ENCODE results near the gene KCND3. TPM values are rescaled to one million over a fixed set of nuclear protein-coding genes. Genes with fewer than 3 reads are reported as not detected.

Gene KCND3
- total RNA-seq, 4 donors from 2014 or later: 0.35 to 4.1 (median 0.90) TPM

DNA sequence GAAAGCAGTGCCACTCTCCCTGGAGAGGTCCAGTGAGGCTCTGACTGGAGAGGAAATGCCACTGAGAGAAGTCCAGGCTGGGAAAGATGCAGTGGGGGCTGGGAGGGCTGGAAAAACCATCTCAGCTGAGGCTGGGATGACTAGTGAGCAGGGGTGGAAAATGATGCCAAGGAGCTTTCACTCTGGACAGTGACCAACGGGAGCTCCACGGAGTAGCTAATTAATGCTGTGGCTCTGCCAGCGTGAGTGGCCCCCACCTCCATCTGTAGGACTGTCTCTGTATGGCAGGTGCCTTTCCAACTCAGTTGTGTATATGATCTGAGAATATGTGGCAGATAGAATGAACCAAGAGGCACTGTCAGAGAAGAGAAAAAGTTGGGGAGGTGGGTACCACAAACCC, 147.1 kb downstream of the KCND3 start:
- H3K27ac ChIP-seq: no peak overlapping the region
- no peak for DNase-seq
- no peak overlapping the region for H3K4me3 ChIP-seq
- TF ChIP-seq, protein P1, sequence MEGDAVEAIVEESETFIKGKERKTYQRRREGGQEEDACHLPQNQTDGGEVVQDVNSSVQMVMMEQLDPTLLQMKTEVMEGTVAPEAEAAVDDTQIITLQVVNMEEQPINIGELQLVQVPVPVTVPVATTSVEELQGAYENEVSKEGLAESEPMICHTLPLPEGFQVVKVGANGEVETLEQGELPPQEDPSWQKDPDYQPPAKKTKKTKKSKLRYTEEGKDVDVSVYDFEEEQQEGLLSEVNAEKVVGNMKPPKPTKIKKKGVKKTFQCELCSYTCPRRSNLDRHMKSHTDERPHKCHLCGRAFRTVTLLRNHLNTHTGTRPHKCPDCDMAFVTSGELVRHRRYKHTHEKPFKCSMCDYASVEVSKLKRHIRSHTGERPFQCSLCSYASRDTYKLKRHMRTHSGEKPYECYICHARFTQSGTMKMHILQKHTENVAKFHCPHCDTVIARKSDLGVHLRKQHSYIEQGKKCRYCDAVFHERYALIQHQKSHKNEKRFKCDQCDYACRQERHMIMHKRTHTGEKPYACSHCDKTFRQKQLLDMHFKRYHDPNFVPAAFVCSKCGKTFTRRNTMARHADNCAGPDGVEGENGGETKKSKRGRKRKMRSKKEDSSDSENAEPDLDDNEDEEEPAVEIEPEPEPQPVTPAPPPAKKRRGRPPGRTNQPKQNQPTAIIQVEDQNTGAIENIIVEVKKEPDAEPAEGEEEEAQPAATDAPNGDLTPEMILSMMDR (IDR thresholded peaks at IDR 0.05): no peak
- TF ChIP-seq POLR2A (IDR thresholded peaks at IDR 0.05): no peak
- H3K9me3 ChIP-seq: no peaks in the 10 kb centered on the region
- H3K27me3 ChIP-seq: no peaks in the 10 kb centered on the region
- H3K4me1 ChIP-seq: no peaks in the 10 kb centered on the region
- H3K36me3 ChIP-seq: no peaks in the 10 kb centered on the region

- no peaks in the 10 kb centered on the region for H3K4me1 ChIP-seq
- no peaks in the 10 kb centered on the region for H3K9me3 ChIP-seq
- no peaks in the 10 kb centered on the region for H3K27me3 ChIP-seq
- no peak for TF ChIP-seq POLR2A (IDR thresholded peaks at IDR 0.05)
- TF ChIP-seq, protein P1 (IDR thresholded peaks at IDR 0.05): no peak
- no peaks in the 10 kb centered on the region for H3K36me3 ChIP-seq
- no peak overlapping the region for H3K27ac ChIP-seq
- H3K4me3 ChIP-seq: no peak overlapping the region
- DNase-seq: no peak
Measured at GRCh38 chr1:111841746-111842145, 147.7 kb downstream of the KCND3 start.

GRCh38 chr1:111841189-111841588, 148.3 kb downstream of the KCND3 start:
- TF ChIP-seq, protein P1 (IDR thresholded peaks at IDR 0.05): no peak
- TF ChIP-seq POLR2A (IDR thresholded peaks at IDR 0.05): no peak
- Histone ChIP-seq H3K9me3 (no peaks in the 10 kb centered on the region), H3K4me1 (no peaks in the 10 kb centered on the region), H3K27ac (no peak overlapping the region), H3K36me3 (no peaks in the 10 kb centered on the region), H3K27me3 (no peaks in the 10 kb centered on the region), H3K4me3 (no peak overlapping the region)
- DNase-seq: no peak

- H3K36me3 ChIP-seq: no peaks in the 10 kb centered on the region
- H3K4me3 ChIP-seq: no peak overlapping the region
- no peaks in the 10 kb centered on the region for H3K9me3 ChIP-seq
- DNase-seq: no peak
- TF ChIP-seq, protein P1 (IDR thresholded peaks at IDR 0.05): no peak
- no peak for TF ChIP-seq POLR2A (IDR thresholded peaks at IDR 0.05)
- H3K27me3 ChIP-seq: no peaks in the 10 kb centered on the region
- no peaks in the 10 kb centered on the region for H3K4me1 ChIP-seq
- H3K27ac ChIP-seq: no peak overlapping the region
Measured at GRCh38 chr1:111837393-111837792, 152.1 kb downstream of the KCND3 start.

GRCh38 chr1:111836111-111836510, 153.4 kb downstream of the KCND3 start:
- H3K4me3 ChIP-seq: no peak overlapping the region
- no peaks in the 10 kb centered on the region for H3K27me3 ChIP-seq
- TF ChIP-seq, protein P1 (IDR thresholded peaks at IDR 0.05): no peak
- no peak for TF ChIP-seq POLR2A (IDR thresholded peaks at IDR 0.05)
- H3K9me3 ChIP-seq: no peaks in the 10 kb centered on the region
- no peaks in the 10 kb centered on the region for H3K4me1 ChIP-seq
- H3K27ac ChIP-seq: no peak overlapping the region
- no peak for DNase-seq
- H3K36me3 ChIP-seq: no peaks in the 10 kb centered on the region

GRCh38 chr1:111835514-111835913, 154.0 kb downstream of the KCND3 start:
- H3K36me3 ChIP-seq: no peaks in the 10 kb centered on the region
- DNase-seq: no peak
- TF ChIP-seq, protein P1 (IDR thresholded peaks at IDR 0.05): no peak
- TF ChIP-seq POLR2A (IDR thresholded peaks at IDR 0.05): no peak
- H3K9me3 ChIP-seq: no peaks in the 10 kb centered on the region
- H3K27me3 ChIP-seq: no peaks in the 10 kb centered on the region
- H3K4me1 ChIP-seq: no peaks in the 10 kb centered on the region
- H3K27ac ChIP-seq: no peak overlapping the region
- no peak overlapping the region for H3K4me3 ChIP-seq

Data from Peyer's patch (tissue), 4 donors.